Breast epithelium (tissue), 3 donors: ENCODE measurements around the gene KLK4.

Source experiments
- CTCF ChIP-seq, 3 donors: fragments of 450-650 bp; IDR thresholded peaks; one replicate each; pipeline ENCODE4 v1.5.1; 2016 to 2017; ENCODE audit warnings: antibody characterized with exemption in 3 of 3, mild to moderate bottlenecking in 3 of 3, moderate library complexity in 3 of 3
- POLR2A ChIP-seq: fragments of 450-650 bp; IDR thresholded peaks from one replicate; pipeline ENCODE4 v1.6.1; 2016; ENCODE audit warnings: antibody characterized with exemption, mild to moderate bottlenecking, moderate library complexity
- POLR2AphosphoS5 ChIP-seq, 3 donors: sonication (generic); formaldehyde crosslinking; IDR thresholded peaks; one replicate each; pipeline ENCODE4 v1.6.1; 2017; ENCODE audit warnings: antibody characterized with exemption in 3 of 3

GRCh38 chr19:50910722-50911121 is 473 bp downstream of the KLK4 start:
- no peak for TF ChIP-seq CTCF (IDR thresholded peaks at IDR 0.05)
- no peak for TF ChIP-seq POLR2AphosphoS5 (IDR thresholded peaks at IDR 0.05)
- no peak for TF ChIP-seq POLR2A
